GM06990 (cell line): ENCODE measurements around the gene DPY19L3.

ENCODE experiments used
- DNase-seq: peaks from one replicate; pipeline ENCODE4 v3.0.0-alpha.2; 2011; ENCODE audit not compliant: insufficient read length; ENCODE audit errors: extremely low read depth
- H3K27me3 ChIP-seq: replicated peaks from 2 replicates; pipeline ENCODE4 v1.6.0; 2011; ENCODE audit warnings: low read length; ENCODE audit not compliant: control insufficient read depth, insufficient read depth
- H3K36me3 ChIP-seq: 2 replicates; pipeline ENCODE4 v1.5.1; 2011; ENCODE audit warnings: low read length; ENCODE audit not compliant: control insufficient read depth, insufficient read depth
- H3K4me3 ChIP-seq: replicated peaks from 2 replicates; pipeline ENCODE4 v1.5.1; 2011; ENCODE audit warnings: low read depth, mild to moderate bottlenecking, control low read depth, low read length
- TF ChIP-seq, protein P1 (sequence below): IDR thresholded peaks from 2 replicates; pipeline ENCODE4 v1.5.1; 2011; ENCODE audit warnings: low read length, control low read depth, mild to moderate bottlenecking, inconsistent platforms; ENCODE audit not compliant: insufficient read depth, poor library complexity, severe bottlenecking

The DPY19L3 gene

DNA sequence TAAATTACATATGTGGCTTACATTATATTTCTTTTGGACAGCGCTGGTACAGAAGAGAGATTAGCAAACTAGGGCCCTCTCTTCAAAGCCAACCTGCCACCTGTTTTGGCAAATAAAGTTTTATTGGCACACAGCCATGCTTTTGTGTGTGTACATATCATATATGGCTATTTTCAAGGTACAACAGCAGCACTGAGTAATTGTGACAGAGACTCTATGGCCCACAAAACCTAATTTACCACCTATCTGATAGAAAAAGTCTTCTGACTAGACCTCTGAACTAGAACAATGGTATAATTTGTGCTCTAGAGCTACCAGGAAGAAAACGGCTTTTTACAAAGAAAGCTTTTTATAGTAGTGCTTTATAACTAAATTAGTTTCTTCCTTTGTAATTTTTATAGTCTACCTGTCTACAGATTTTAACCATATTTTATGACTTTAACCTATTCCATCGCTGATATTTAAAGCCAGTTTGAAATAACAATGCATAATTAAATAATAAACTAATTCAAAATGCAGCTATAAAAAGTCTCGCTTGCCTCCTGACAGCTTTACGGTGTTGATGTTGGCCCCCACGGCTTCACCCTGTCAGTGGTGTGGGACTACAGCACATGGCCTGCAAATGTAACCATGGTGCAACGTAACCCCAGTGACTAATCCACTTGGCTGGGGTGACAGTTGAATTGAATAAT lies 17.7 kb upstream of the DPY19L3 start:
- no peaks in the 10 kb centered on the region for H3K27me3 ChIP-seq
- no peak overlapping the region for H3K4me3 ChIP-seq
- TF ChIP-seq, protein P1, sequence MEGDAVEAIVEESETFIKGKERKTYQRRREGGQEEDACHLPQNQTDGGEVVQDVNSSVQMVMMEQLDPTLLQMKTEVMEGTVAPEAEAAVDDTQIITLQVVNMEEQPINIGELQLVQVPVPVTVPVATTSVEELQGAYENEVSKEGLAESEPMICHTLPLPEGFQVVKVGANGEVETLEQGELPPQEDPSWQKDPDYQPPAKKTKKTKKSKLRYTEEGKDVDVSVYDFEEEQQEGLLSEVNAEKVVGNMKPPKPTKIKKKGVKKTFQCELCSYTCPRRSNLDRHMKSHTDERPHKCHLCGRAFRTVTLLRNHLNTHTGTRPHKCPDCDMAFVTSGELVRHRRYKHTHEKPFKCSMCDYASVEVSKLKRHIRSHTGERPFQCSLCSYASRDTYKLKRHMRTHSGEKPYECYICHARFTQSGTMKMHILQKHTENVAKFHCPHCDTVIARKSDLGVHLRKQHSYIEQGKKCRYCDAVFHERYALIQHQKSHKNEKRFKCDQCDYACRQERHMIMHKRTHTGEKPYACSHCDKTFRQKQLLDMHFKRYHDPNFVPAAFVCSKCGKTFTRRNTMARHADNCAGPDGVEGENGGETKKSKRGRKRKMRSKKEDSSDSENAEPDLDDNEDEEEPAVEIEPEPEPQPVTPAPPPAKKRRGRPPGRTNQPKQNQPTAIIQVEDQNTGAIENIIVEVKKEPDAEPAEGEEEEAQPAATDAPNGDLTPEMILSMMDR = no peak
- DNase-seq = no peak
- H3K36me3 ChIP-seq = peaks cover 1% of the 10 kb centered on the region; the same call in 1 of the 2 replicates

DNA sequence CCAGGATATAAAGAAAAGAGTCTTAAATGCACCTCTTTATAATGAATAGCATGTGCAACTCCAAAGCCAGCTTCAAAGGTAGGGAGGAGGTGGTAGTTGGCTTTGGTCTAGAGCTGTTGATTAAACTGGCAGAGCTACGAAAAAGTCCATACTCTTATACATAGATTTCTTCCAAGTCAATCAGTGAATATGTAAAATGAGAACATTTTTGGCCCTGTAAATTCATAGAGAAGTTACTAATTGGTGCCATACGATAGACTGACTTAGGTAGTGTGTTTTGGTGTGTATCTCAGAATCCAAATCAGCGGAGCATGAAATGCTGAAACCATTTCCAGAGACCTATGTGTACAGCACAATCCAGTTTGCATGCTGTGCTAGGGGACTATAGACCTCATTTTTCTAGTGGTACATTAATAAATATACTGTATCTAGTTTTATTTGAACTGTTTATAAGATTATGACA lies 17.1 kb upstream of the DPY19L3 start:
- Histone ChIP-seq H3K36me3 (peaks cover 1% of the 10 kb centered on the region; the same call in 1 of the 2 replicates), H3K4me3 (no peak overlapping the region), H3K27me3 (no peaks in the 10 kb centered on the region)
- TF ChIP-seq, protein P1 = no peak
- DNase-seq = no peak

DNA sequence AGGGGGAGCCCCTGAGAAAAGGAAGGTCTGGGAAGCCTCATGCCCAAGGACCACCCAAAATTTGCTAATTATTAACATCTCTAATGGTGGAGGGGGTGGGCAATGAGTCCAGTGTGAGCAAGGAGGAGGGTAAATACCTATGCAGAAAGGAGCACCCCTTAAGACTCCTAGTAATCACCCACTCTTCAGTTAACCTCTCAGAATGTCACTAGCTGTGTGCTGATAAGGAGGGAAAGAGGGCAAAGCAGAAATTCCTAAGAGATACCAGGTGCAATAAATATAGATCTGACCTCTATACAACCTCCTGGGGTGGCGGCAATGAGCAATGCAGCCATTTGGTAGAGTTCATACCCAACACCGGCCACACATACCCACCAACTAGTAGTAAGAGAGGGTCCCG lies 12.7 kb upstream of the DPY19L3 start:
- Histone ChIP-seq H3K4me3 (no peak overlapping the region), H3K27me3 (no peaks in the 10 kb centered on the region), H3K36me3 (no peaks in the 10 kb centered on the region; the same call in 1 of the 2 replicates)
- no peak for DNase-seq
- TF ChIP-seq, protein P1 = no peak

DNA sequence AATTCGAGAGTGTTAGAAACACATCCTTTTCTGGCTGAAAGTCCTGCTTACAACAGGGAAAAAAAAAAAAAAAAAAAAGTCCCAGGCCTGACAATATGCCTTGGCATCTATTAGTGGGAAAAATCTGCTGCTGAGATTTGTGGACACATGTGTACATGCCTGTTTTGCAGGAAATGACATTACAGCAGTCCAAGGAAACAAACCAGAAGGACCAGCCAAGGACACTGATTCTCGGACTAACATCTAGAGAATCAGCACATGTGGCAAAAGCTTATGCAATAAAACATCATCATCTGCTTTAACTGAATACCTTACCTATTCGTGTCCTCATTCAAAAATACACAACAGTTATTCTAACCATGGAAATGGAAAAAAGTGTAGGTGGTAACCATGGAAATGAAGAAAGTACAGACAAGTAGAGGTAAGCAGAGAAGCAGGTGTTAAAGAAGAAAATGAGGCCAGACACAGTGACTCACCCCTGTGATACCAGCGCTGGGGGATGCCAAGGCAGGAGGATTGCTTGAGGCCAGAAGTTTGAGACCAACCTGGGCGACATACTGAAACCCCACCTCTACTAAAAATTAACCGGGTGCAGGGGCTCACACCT lies 9.4 kb upstream of the DPY19L3 start:
- DNase-seq = no peak

DNA sequence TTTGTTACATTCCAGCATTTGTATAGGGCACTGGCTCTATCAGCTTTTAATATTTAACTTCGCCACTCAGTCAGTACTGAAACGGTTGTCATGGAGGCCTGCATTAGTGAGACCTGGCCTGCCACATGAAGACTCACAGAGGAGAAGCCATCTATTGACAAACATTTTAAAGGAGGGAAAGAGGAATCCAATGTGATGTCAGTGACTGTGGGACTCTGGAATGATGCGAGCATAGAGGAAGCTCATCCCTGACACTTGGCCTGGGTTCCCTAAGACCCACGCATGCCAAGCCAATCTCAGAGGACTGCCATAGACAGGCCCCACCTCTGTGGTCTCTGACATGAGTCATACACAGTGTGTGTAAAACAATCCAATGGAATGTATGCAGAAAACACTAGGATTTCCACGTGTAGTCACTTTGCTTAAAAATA lies 7.9 kb upstream of the DPY19L3 start:
- no peaks in the 10 kb centered on the region; the same call in 1 of the 2 replicates for H3K36me3 ChIP-seq
- no peak for DNase-seq

More for the DNA sequence above, 9.4 kb upstream of the DPY19L3 start:
- no peaks in the 10 kb centered on the region; the same call in 1 of the 2 replicates for H3K36me3 ChIP-seq
- H3K4me3 ChIP-seq = no peak overlapping the region
- TF ChIP-seq, protein P1 = no peak
- H3K27me3 ChIP-seq = no peaks in the 10 kb centered on the region

More for the DNA sequence above, 7.9 kb upstream of the DPY19L3 start:
- TF ChIP-seq, protein P1 = no peak
- Histone ChIP-seq H3K4me3 (no peak overlapping the region), H3K27me3 (no peaks in the 10 kb centered on the region)
